IMR-90 (cell line): Measurements from ENCODE around the gene CMTM6. TPM values are rescaled to one million over a fixed set of nuclear protein-coding genes. Genes with fewer than 3 reads are reported as not detected.

Source experiments
- ATAC-seq: fragments of 200-7000 bp; cut with Tn5 transposase; 2 replicates; pipeline ENCODE4 v1.9.1; 2020; ENCODE audit warnings: low read depth, mild to moderate bottlenecking, moderate library complexity
- BruUV-seq: library from RNA; stranded (reverse); fragments of 400-500 nt; replicated peaks from 2 replicates; lab custom pipeline; 2021; lab: Mats Ljungman, UMichigan
- CTCF ChIA-PET: fragments of 300-600 bp; formaldehyde crosslinking; extraction: SDS; loops from one replicate; lab custom pipeline; 2021; ENCODE audit warnings: antibody characterized with exemption; lab: Yijun Ruan, JAX
- POLR2A ChIA-PET: fragments of 300-600 bp; sonication (Branson Sonifier 250); formaldehyde crosslinking; loops from one replicate; lab custom pipeline; 2022; ENCODE audit warnings: antibody characterized with exemption; ENCODE audit not compliant: unreplicated experiment; lab: Charles Lee
- DNase-seq: peaks from one replicate; pipeline ENCODE4 v3.0.0; 2013
- H2AFZ ChIP-seq: replicated peaks from 2 replicates; pipeline ENCODE3; 2013; ENCODE audit warnings: low read length, mild to moderate bottlenecking; ENCODE audit not compliant: poor library complexity
- H2AK5ac ChIP-seq: 2 replicates; pipeline ENCODE4 v1.6.1; 2013; ENCODE audit warnings: low read depth, low read length, inconsistent platforms
- H2AK9ac ChIP-seq: replicated peaks from 2 replicates; pipeline ENCODE3; 2013; ENCODE audit warnings: mild to moderate bottlenecking, low read depth, low read length, moderate library complexity; ENCODE audit not compliant: poor library complexity
- H2BK120ac ChIP-seq: 2 replicates; pipeline ENCODE4 v1.6.1; 2013; ENCODE audit warnings: low read depth, low read length, inconsistent platforms
- H2BK15ac ChIP-seq: 3 replicates; pipeline ENCODE4 v1.6.1; 2013; ENCODE audit warnings: low read depth, low read length, inconsistent platforms
- H2BK20ac ChIP-seq: 2 replicates; pipeline ENCODE4 v1.6.1; 2013; ENCODE audit warnings: low read depth, mild to moderate bottlenecking, inconsistent platforms, low read length, moderate library complexity
- H2BK5ac ChIP-seq: 2 replicates; pipeline ENCODE4 v1.6.1; 2013; ENCODE audit warnings: mild to moderate bottlenecking, low read depth, low read length, inconsistent platforms; ENCODE audit not compliant: poor library complexity, severe bottlenecking
- H3K14ac ChIP-seq: replicated peaks from 2 replicates; pipeline ENCODE4 v1.6.1; 2013; ENCODE audit warnings: low read depth, low read length, inconsistent platforms
- H3K18ac ChIP-seq: 2 replicates; pipeline ENCODE4 v1.6.1; 2013; ENCODE audit warnings: low read depth, low read length, control low read depth
- H3K23ac ChIP-seq: 2 replicates; pipeline ENCODE4 v1.6.1; 2013; ENCODE audit warnings: low read depth, low read length, inconsistent platforms
- H3K27ac ChIP-seq: 2 replicates; pipeline ENCODE4 v1.5.1; 2013; ENCODE audit warnings: mild to moderate bottlenecking, control low read depth, low read length; ENCODE audit not compliant: insufficient read depth
- H3K27me3 ChIP-seq: 2 replicates; pipeline ENCODE4 v1.6.1; 2013; ENCODE audit warnings: low read length; ENCODE audit not compliant: control insufficient read depth, insufficient read depth
- H3K36me3 ChIP-seq: 2 replicates; pipeline ENCODE4 v1.6.1; 2013; ENCODE audit warnings: low read length, mixed read lengths; ENCODE audit not compliant: control insufficient read depth, insufficient read depth
- H3K4ac ChIP-seq: 2 replicates; pipeline ENCODE4 v1.6.1; 2013; ENCODE audit warnings: low read depth, low read length, inconsistent platforms
- H3K4me1 ChIP-seq: 2 replicates; pipeline ENCODE4 v1.6.1; 2013; ENCODE audit warnings: low read length, mixed read lengths; ENCODE audit not compliant: control insufficient read depth, insufficient read depth
- H3K4me2 ChIP-seq: 2 replicates; pipeline ENCODE4 v1.6.1; 2013; ENCODE audit warnings: low read depth, mild to moderate bottlenecking, control low read depth, low read length, moderate library complexity
- H3K4me3 ChIP-seq: 2 replicates; pipeline ENCODE4 v1.5.1; 2013; ENCODE audit warnings: low read depth, mild to moderate bottlenecking, control low read depth, low read length, moderate library complexity; ENCODE audit not compliant: insufficient read depth
- H3K56ac ChIP-seq: 2 replicates; pipeline ENCODE4 v1.6.1; 2013; ENCODE audit warnings: low read length, inconsistent platforms; ENCODE audit not compliant: insufficient read depth; ENCODE audit errors: extremely low read depth
- H3K79me1 ChIP-seq, 2 experiments: 2 replicates each; pipeline ENCODE4 v1.6.1; 2013; ENCODE audit warnings: low read length in 2 of 2, inconsistent platforms in 1 of 2, low read depth in 1 of 2
- H3K9ac ChIP-seq: 2 replicates; pipeline ENCODE4 v1.6.1; 2013; ENCODE audit warnings: low read depth, low read length, control low read depth
- H3K9me1 ChIP-seq: 2 replicates; pipeline ENCODE4 v1.6.1; 2013; ENCODE audit warnings: low read length, inconsistent platforms; ENCODE audit not compliant: insufficient read depth
- H3K9me3 ChIP-seq: 2 replicates; pipeline ENCODE4 v1.6.1; 2013; ENCODE audit warnings: low read length; ENCODE audit not compliant: control insufficient read depth, insufficient read depth
- H4K20me1 ChIP-seq: 2 replicates; pipeline ENCODE4 v1.6.1; 2013; ENCODE audit warnings: low read length, inconsistent platforms; ENCODE audit not compliant: insufficient read depth
- H4K5ac ChIP-seq: 2 replicates; pipeline ENCODE4 v1.6.1; 2013; ENCODE audit warnings: mild to moderate bottlenecking, low read depth, low read length, control low read depth
- H4K8ac ChIP-seq, 2 experiments: 2 replicates each; pipeline ENCODE4 v1.6.1; 2013; ENCODE audit warnings: low read depth in 2 of 2, low read length in 2 of 2, control low read depth in 1 of 2, inconsistent platforms in 1 of 2
- H4K91ac ChIP-seq: 2 replicates; pipeline ENCODE4 v1.6.1; 2013; ENCODE audit warnings: low read depth, low read length, inconsistent platforms; ENCODE audit not compliant: insufficient read depth
- BHLHE40 ChIP-seq: fragments of 150-350 bp; IDR thresholded peaks from 2 replicates; pipeline ENCODE4 v1.6.1; 2016; ENCODE audit warnings: mild to moderate bottlenecking, low read depth, low read length
- CEBPB ChIP-seq: IDR thresholded peaks from 2 replicates; pipeline ENCODE4 v1.6.1; 2012; ENCODE audit warnings: low read depth, low read length, improper control_type of control experiment
- CHD1 ChIP-seq: IDR thresholded peaks from 2 replicates; pipeline ENCODE4 v1.6.1; 2012; ENCODE audit warnings: low read depth, low read length, improper control_type of control experiment
- CTCF ChIP-seq: conservative IDR thresholded peaks from 2 replicates; pipeline ENCODE4 v1.5.1; 2012; ENCODE audit warnings: mild to moderate bottlenecking, low read depth, low read length, improper control_type of control experiment
- ELK1 ChIP-seq: fragments of 150-350 bp; IDR thresholded peaks from 2 replicates; pipeline ENCODE4 v1.6.1; 2016; ENCODE audit warnings: low read depth, mild to moderate bottlenecking, low read length, moderate library complexity, borderline replicate concordance
- FOS ChIP-seq: fragments of 150-350 bp; IDR thresholded peaks from 2 replicates; pipeline ENCODE4 v1.6.1; 2016; ENCODE audit warnings: low read depth, low read length
- MAFK ChIP-seq: IDR thresholded peaks from 2 replicates; pipeline ENCODE4 v1.6.1; 2012; ENCODE audit warnings: low read depth, low read length, improper control_type of control experiment
- MAZ ChIP-seq: IDR thresholded peaks from 2 replicates; pipeline ENCODE4 v1.6.1; 2012; ENCODE audit warnings: low read depth, mild to moderate bottlenecking, low read length, improper control_type of control experiment, moderate library complexity, borderline replicate concordance
- MXI1 ChIP-seq: IDR thresholded peaks from 2 replicates; pipeline ENCODE4 v1.6.1; 2012; ENCODE audit warnings: low read depth, mild to moderate bottlenecking, low read length, moderate library complexity, borderline replicate concordance
- NFE2L2 ChIP-seq: fragments of 150-350 bp; IDR thresholded peaks from 2 replicates; pipeline ENCODE4 v1.6.1; 2016; ENCODE audit warnings: low read depth, mild to moderate bottlenecking, low read length
- POLR2A ChIP-seq: IDR thresholded peaks from 2 replicates; pipeline ENCODE4 v1.6.1; 2012; ENCODE audit warnings: mild to moderate bottlenecking, low read depth, low read length
- RAD21 ChIP-seq: IDR thresholded peaks from 2 replicates; pipeline ENCODE4 v1.6.1; 2012; ENCODE audit warnings: low read length, improper control_type of control experiment
- RCOR1 ChIP-seq: IDR thresholded peaks from 2 replicates; pipeline ENCODE4 v1.6.1; 2012; ENCODE audit warnings: mild to moderate bottlenecking, low read length, improper control_type of control experiment; ENCODE audit not compliant: insufficient replicate concordance
- RFX5 ChIP-seq: IDR thresholded peaks from 2 replicates; pipeline ENCODE4 v1.8.0; 2012; ENCODE audit warnings: low read depth, mild to moderate bottlenecking, low read length, moderate library complexity
- SMC3 ChIP-seq: fragments of 150-350 bp; IDR thresholded peaks from 2 replicates; pipeline ENCODE4 v1.6.1; 2016; ENCODE audit warnings: low read depth, mild to moderate bottlenecking, antibody characterized with exemption, low read length, moderate library complexity
- USF2 ChIP-seq: fragments of 150-350 bp; IDR thresholded peaks from 2 replicates; pipeline ENCODE4 v1.6.1; 2017; ENCODE audit warnings: mild to moderate bottlenecking, antibody characterized with exemption, low read length, low read depth
- WGBS, 2 experiments: methylation state at CpG; one replicate each; pipeline versions ENCODE4 v1.1.5 to v1.1.7; 2013; ENCODE audit warnings: missing lambda C conversion rate in 2 of 2; ENCODE audit not compliant: insufficient read length in 1 of 2; ENCODE audit errors: extremely low coverage in 2 of 2; 5-methylcytosine and 5-hydroxymethylcytosine counted together
- dilution Hi-C: fragments of 300-500 bp; cut with HindIII; formaldehyde crosslinking; loops from one replicate; pipeline ENCODE4 v1.14.3; 2018; ENCODE audit warnings: low sequenced_read_pairs; ENCODE audit not compliant: unreplicated experiment
- in situ Hi-C: fragments of 300-500 bp; cut with MboI; formaldehyde crosslinking; loops from 3 replicates; pipeline ENCODE4 v1.14.3; 2019; ENCODE audit warnings: low sequenced_read_pairs, inconsistent platforms, mixed read lengths
- intact Hi-C: fragments of 100-400 bp; cut with micrococcal nuclease; formaldehyde crosslinking; loops from 2 replicates; pipeline ENCODE4 v1.10.0; 2022
- polyA plus RNA-seq, 3 experiments: library from polyadenylated mRNA; depleted of rRNA; stranded (reverse); fragments of >200 nt; gene quantifications; 2 replicates each; pipeline ENCODE4 v1.2.3, GENCODE V29; 2012; ENCODE audit warnings: low replicate concordance in 1 of 3
- total RNA-seq: library from RNA; depleted of rRNA; stranded (reverse); fragments of >200 nt; gene quantifications from 2 replicates; pipeline ENCODE4 v1.2.3, GENCODE V29; 2012

CMTM6 gene
- total and polyA plus RNA-seq, 2 of the 4 experiments (the other 2 are of a cell fraction) = 29.4 to 36.6 TPM

- Histone ChIP-seq H4K20me1 (no peaks in the 10 kb centered on the region), H3K4me1 (peaks cover 6% of the 10 kb centered on the region; the same call in 1 of the 2 replicates), H4K91ac (no peak overlapping the region), H2BK5ac (no peak overlapping the region), H3K23ac (no peak overlapping the region), H2BK120ac (no peak overlapping the region), H4K8ac (no peak overlapping the region), H3K9me3 (no peaks in the 10 kb centered on the region), H3K9ac (no peak overlapping the region), H2AK9ac (no peak overlapping the region), H3K4me3 (no peak overlapping the region), H2BK15ac (no peak overlapping the region), H3K4ac (no peak overlapping the region), H2AFZ (no peak overlapping the region), H2BK20ac (no peak overlapping the region), H4K5ac (no peak overlapping the region), H3K18ac (no peak overlapping the region), H3K9me1 (0 out of 2 replicates have a peak, but pooled peaks cover 3% of the 10 kb centered on the region), H3K27me3 (no peaks in the 10 kb centered on the region), H3K56ac (no peak overlapping the region), H3K36me3 (no peaks in the 10 kb centered on the region), H3K14ac (no peak overlapping the region), H3K4me2 (no peak overlapping the region), H2AK5ac (no peak overlapping the region), H3K79me1 (peaks cover 0 to 3% of the 10 kb centered on the region in 2 experiments; a peak in 2 of 4 replicates), H3K27ac (no peak overlapping the region)
- WGBS, 2 experiments = no CpG with 5 or more reads among the region's 3 CpGs
- ATAC-seq (no peak), DNase-seq (no peak)
- TF ChIP-seq ELK1 = no peak
- no peak for TF ChIP-seq NFE2L2
- no peak for TF ChIP-seq FOS
- no peak for TF ChIP-seq RCOR1
- TF ChIP-seq MAFK = no peak
- no peak for TF ChIP-seq CHD1
- no peak for TF ChIP-seq RFX5
- no peak for TF ChIP-seq MXI1
- no peak for TF ChIP-seq POLR2A
- no peak for TF ChIP-seq RAD21
- TF ChIP-seq MAZ = no peak
- no peak for TF ChIP-seq CEBPB
- no peak for TF ChIP-seq USF2
- TF ChIP-seq BHLHE40 = no peak
- no peak for TF ChIP-seq CTCF
- TF ChIP-seq SMC3 = no peak
- dilution Hi-C loops = no loop called here
- in situ Hi-C loops = no loop called here
- intact Hi-C loops = loop anchor here (5.0 kb wide), 1 partner anchor 47 kb away; no protein-coding TSS in a partner anchor
- POLR2A ChIA-PET = no interaction called here
- no TSS peak for BruUV-seq
- CTCF ChIA-PET = interaction anchor here (1.1 kb wide), 1 partner anchor 18 kb away, joined by 4 read pairs; no protein-coding TSS in a partner anchor
Measured at GRCh38 chr3:32449691-32450090, 53.0 kb downstream of the CMTM6 start.
